HEK293 (cell line): ENCODE results near the gene SYTL2.

Experiments used
- CTCF ChIA-PET: fragments of 350-600 bp; formaldehyde crosslinking; extraction: SDS; loops from one replicate; lab custom pipeline; 2021; ENCODE audit warnings: antibody characterized with exemption; lab: Yijun Ruan, JAX
- POLR2A ChIA-PET: fragments of 300-600 bp; formaldehyde crosslinking; extraction: SDS; loops from one replicate; lab custom pipeline; 2020; ENCODE audit warnings: antibody characterized with exemption, inconsistent platforms; lab: Yijun Ruan, JAX
- H3K27ac ChIP-seq: fragments of 200-500 bp; sonication (Bioruptor generic); 2 replicates; pipeline ENCODE4 v1.5.1; 2014; ENCODE audit warnings: low read depth, low read length, control low read depth, inconsistent platforms; ENCODE audit errors: extremely low read depth
- H3K36me3 ChIP-seq, 2 experiments: fragments of 200-500 bp in 1 of 2; sonication (Bioruptor generic) in 1 of 2; 1 replicate in 1 of 2; 2 replicates in 1 of 2; pipeline ENCODE4 v1.5.1; 2014 to 2017; ENCODE audit warnings: inconsistent platforms in 2 of 2, low read length in 2 of 2; ENCODE audit not compliant: control insufficient read depth in 2 of 2, insufficient read depth in 1 of 2
- H3K4me1 ChIP-seq: fragments of 200-500 bp; sonication (Bioruptor generic); 2 replicates; pipeline ENCODE4 v1.5.1; 2014; ENCODE audit warnings: mild to moderate bottlenecking, low read length, inconsistent platforms; ENCODE audit not compliant: control insufficient read depth, insufficient read depth
- H3K4me3 ChIP-seq: 2 replicates; pipeline ENCODE4 v1.5.1; 2011; ENCODE audit warnings: low read depth, mild to moderate bottlenecking, control low read depth, low read length, moderate library complexity
- H3K9me3 ChIP-seq: fragments of 200-500 bp; sonication (Bioruptor generic); 2 replicates; pipeline ENCODE4 v1.5.1; 2014; ENCODE audit warnings: low read depth, low read length, inconsistent platforms; ENCODE audit not compliant: control insufficient read depth, insufficient read depth
- ATF2 ChIP-seq: fragments of 450-650 bp; formaldehyde crosslinking; IDR thresholded peaks from 2 replicates; pipeline ENCODE4 v1.5.1; 2016; ENCODE audit warnings: missing biosample characterization, missing genetic modification characterization, low read depth
- KLF10 ChIP-seq: fragments of 450-650 bp; IDR thresholded peaks from 2 replicates; pipeline ENCODE4 v1.5.1; 2018; ENCODE audit warnings: missing biosample characterization, mild to moderate bottlenecking, missing genetic modification characterization
- SCRT1 ChIP-seq: fragments of 450-650 bp; formaldehyde crosslinking; IDR thresholded peaks from 2 replicates; pipeline ENCODE4 v1.5.1; 2016; ENCODE audit warnings: missing biosample characterization, missing genetic modification characterization, borderline replicate concordance
- SP3 ChIP-seq: fragments of 450-650 bp; formaldehyde crosslinking; IDR thresholded peaks from 2 replicates; pipeline ENCODE4 v1.5.1; 2016; ENCODE audit warnings: missing biosample characterization, missing genetic modification characterization
- ZFHX2 ChIP-seq: fragments of 450-650 bp; formaldehyde crosslinking; conservative IDR thresholded peaks from 2 replicates; pipeline ENCODE4 v1.5.1; 2016; ENCODE audit warnings: missing biosample characterization, missing genetic modification characterization
- ZNF280D ChIP-seq: fragments of 450-650 bp; formaldehyde crosslinking; IDR thresholded peaks from 2 replicates; pipeline ENCODE4 v1.5.1; 2016; ENCODE audit warnings: missing biosample characterization, missing genetic modification characterization
- ZNF354C ChIP-seq: fragments of 450-650 bp; formaldehyde crosslinking; IDR thresholded peaks from 2 replicates; pipeline ENCODE4 v1.5.1; 2016; ENCODE audit warnings: missing biosample characterization, missing genetic modification characterization, low read depth, borderline replicate concordance
- ZNF530 ChIP-seq: fragments of 450-650 bp; formaldehyde crosslinking; IDR thresholded peaks from 2 replicates; pipeline ENCODE4 v1.5.1; 2016; ENCODE audit warnings: low read depth, missing biosample characterization, missing genetic modification characterization
- TF ChIP-seq, protein P1 (sequence below): fragments of 450-650 bp; formaldehyde crosslinking; IDR thresholded peaks from 2 replicates; pipeline ENCODE4 v1.5.1; 2016; ENCODE audit warnings: missing biosample characterization, missing genetic modification characterization, borderline replicate concordance
- TF ChIP-seq, protein P2 (sequence below): IDR thresholded peaks from 2 replicates; pipeline ENCODE4 v1.6.1; 2011; ENCODE audit warnings: mild to moderate bottlenecking, low read depth, low read length, borderline replicate concordance
- TF ChIP-seq, protein P3 (sequence below): fragments of 450-650 bp; formaldehyde crosslinking; IDR thresholded peaks from 2 replicates; pipeline ENCODE4 v1.5.1; 2016; ENCODE audit warnings: missing biosample characterization, missing genetic modification characterization

Gene SYTL2

DNA sequence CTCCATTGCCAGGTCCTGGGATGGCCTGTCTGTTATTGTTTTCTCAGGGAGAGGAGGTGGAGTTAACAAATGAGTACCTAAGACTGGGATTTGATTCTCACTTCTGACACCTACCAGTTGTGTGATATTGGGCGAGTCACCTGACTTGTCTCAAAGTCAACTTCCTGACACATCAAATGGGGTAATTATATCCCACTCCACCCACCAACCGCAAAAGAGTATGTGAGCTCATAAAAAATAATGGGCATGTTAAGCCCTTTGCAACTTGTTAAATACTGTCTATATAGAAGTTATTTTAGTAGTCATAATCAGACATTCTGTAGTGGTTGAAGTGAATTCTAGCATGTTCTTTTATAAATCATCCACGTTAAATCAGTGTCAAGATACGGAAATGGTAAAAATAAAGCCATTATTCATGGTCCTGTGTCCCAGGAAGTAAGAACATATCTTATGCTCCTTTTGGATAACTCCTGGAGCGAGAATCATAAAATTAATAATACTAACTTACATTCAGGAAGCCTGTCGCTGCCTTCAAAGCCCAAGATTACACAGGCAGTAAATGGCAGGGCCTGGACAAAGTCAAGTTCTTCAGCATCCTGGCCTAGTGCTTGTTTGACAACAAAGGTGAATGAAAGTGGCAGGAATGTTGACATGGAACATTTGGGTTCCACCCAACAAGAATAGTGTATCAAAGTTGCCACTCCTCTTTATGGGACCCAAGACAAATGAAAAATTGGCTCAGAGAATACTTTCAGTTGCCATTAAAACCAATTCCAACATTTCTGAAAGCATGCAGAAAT lies 54.3 kb downstream of the SYTL2 start (continued):
- no peak for TF ChIP-seq SCRT1 (tag by site-specific recombination)

DNA sequence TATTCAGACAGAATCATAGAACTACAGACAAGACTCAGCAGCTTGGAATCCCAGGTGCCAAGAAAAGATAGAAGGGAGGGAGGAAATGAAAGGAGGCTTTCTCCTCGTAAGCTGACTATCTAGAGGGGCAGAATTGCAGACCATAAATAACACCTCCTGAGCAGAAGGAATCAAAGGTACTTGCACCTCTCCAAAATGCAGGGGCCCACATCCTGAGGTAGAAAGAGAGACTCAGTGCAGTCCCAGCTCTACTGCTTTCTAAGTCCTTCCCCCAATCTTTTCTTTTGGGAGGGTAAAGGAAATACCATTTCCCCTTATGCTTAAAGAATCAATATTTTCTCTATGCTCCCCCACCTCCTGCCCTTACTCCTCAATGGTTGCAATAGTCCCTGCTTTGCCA lies 55.2 kb downstream of the SYTL2 start:
- H3K9me3 ChIP-seq, result no peaks in the 10 kb centered on the region
- H3K36me3 ChIP-seq, result no peaks in the 10 kb centered on the region
- no peak for TF ChIP-seq ZNF354C (tag by site-specific recombination)
- no peak for TF ChIP-seq ZFHX2
- TF ChIP-seq, protein P1, sequence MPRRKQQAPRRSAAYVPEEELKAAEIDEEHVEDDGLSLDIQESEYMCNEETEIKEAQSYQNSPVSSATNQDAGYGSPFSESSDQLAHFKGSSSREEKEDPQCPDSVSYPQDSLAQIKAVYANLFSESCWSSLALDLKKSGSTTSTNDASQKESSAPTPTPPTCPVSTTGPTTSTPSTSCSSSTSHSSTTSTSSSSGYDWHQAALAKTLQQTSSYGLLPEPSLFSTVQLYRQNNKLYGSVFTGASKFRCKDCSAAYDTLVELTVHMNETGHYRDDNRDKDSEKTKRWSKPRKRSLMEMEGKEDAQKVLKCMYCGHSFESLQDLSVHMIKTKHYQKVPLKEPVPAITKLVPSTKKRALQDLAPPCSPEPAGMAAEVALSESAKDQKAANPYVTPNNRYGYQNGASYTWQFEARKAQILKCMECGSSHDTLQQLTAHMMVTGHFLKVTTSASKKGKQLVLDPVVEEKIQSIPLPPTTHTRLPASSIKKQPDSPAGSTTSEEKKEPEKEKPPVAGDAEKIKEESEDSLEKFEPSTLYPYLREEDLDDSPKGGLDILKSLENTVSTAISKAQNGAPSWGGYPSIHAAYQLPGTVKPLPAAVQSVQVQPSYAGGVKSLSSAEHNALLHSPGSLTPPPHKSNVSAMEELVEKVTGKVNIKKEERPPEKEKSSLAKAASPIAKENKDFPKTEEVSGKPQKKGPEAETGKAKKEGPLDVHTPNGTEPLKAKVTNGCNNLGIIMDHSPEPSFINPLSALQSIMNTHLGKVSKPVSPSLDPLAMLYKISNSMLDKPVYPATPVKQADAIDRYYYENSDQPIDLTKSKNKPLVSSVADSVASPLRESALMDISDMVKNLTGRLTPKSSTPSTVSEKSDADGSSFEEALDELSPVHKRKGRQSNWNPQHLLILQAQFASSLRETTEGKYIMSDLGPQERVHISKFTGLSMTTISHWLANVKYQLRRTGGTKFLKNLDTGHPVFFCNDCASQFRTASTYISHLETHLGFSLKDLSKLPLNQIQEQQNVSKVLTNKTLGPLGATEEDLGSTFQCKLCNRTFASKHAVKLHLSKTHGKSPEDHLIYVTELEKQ (tag by site-specific recombination), result no peak
- TF ChIP-seq, protein P2, sequence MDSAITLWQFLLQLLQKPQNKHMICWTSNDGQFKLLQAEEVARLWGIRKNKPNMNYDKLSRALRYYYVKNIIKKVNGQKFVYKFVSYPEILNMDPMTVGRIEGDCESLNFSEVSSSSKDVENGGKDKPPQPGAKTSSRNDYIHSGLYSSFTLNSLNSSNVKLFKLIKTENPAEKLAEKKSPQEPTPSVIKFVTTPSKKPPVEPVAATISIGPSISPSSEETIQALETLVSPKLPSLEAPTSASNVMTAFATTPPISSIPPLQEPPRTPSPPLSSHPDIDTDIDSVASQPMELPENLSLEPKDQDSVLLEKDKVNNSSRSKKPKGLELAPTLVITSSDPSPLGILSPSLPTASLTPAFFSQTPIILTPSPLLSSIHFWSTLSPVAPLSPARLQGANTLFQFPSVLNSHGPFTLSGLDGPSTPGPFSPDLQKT, result no peak
- TF ChIP-seq ZNF530, result no peak
- no peak for TF ChIP-seq KLF10 (tag by site-specific recombination)
- TF ChIP-seq, protein P3, sequence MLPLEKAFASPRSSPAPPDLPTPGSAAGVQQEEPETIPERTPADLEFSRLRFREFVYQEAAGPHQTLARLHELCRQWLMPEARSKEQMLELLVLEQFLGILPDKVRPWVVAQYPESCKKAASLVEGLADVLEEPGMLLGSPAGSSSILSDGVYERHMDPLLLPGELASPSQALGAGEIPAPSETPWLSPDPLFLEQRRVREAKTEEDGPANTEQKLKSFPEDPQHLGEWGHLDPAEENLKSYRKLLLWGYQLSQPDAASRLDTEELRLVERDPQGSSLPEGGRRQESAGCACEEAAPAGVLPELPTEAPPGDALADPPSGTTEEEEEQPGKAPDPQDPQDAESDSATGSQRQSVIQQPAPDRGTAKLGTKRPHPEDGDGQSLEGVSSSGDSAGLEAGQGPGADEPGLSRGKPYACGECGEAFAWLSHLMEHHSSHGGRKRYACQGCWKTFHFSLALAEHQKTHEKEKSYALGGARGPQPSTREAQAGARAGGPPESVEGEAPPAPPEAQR (tag by site-specific recombination), result no peak
- no peak for TF ChIP-seq ZNF280D (tag by site-specific recombination)
- no peak for TF ChIP-seq SP3 (tag by site-specific recombination)
- no peak for TF ChIP-seq ATF2 (tag by site-specific recombination)
- TF ChIP-seq, all 188 proteins: peak for 0
- Histone ChIP-seq H3K4me1 (peaks cover 4% of the 10 kb centered on the region), H3K27ac (no peak overlapping the region), H3K4me3 (no peak overlapping the region)
- ChIA-PET POLR2A (no interaction called here), CTCF (no interaction called here)
